ENCODE results near the gene GJD3.

DNA sequence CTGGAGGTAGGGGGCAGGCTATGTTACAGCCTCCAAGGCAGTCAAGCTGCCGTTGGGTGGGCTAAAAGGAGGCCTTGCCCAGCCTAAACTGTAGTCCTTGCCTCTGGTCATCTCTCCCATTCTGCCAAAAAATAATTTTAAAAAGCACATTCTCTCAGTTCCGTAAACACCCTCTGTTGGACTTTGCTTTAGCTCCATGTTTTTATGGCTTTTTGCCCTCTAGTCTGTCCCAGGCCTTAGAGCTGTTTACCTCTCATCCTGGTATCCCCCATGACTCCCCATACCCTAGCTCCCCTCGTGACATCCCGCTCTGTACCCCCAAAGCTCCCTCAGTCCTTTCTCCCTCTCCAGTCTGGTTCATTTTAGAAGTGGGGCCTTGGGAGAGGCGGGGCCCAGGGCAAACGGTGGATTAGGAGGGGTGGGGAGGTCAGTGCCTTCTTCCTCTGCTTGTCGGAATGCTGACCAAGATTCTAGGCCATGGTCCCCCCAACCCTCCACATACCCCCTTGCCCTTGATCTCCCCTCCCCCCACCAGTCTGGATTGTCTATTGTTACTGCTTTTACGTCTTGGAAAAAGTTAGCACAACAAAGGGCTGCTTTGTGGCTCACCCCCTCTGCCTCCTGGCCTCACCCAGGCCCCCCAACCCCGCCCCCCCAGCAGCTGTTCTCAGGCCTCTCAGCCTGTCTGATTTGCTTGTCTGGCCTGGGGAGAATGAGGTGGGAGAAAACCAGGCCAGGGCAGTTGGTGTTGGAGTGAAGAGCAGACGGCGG is 18.4 kb downstream of the GJD3 start:
- TF ChIP-seq POLR2A (IDR thresholded peaks at IDR 0.05; ENCODE audit: low read depth, low read length), result no peak
- TF ChIP-seq TAF1 (IDR thresholded peaks at IDR 0.05; ENCODE audit: borderline replicate concordance, low read depth, low read length), result no peak
